ENCODE measurements around the gene ABL2.

The ABL2 gene

GRCh38 chr1:179128520-179128919, 101.0 kb downstream of the ABL2 start:
- H3K4me2 ChIP-seq (ENCODE audit: low read length) = no peak overlapping the region
- H3K79me2 ChIP-seq = no peaks in the 10 kb centered on the region
- H3K36me3 ChIP-seq (ENCODE audit: control insufficient read depth, insufficient read depth, low read length) = no peaks in the 10 kb centered on the region
- H3K9me3 ChIP-seq (ENCODE audit: control insufficient read depth, low read length) = no peaks in the 10 kb centered on the region
- no peak overlapping the region for H3K9ac ChIP-seq
- no peak overlapping the region for H3K4me3 ChIP-seq (ENCODE audit: low read depth, low read length)
- no peaks in the 10 kb centered on the region for H3K4me1 ChIP-seq
- no peak overlapping the region for H3K27ac ChIP-seq
- TF ChIP-seq, protein P1, sequence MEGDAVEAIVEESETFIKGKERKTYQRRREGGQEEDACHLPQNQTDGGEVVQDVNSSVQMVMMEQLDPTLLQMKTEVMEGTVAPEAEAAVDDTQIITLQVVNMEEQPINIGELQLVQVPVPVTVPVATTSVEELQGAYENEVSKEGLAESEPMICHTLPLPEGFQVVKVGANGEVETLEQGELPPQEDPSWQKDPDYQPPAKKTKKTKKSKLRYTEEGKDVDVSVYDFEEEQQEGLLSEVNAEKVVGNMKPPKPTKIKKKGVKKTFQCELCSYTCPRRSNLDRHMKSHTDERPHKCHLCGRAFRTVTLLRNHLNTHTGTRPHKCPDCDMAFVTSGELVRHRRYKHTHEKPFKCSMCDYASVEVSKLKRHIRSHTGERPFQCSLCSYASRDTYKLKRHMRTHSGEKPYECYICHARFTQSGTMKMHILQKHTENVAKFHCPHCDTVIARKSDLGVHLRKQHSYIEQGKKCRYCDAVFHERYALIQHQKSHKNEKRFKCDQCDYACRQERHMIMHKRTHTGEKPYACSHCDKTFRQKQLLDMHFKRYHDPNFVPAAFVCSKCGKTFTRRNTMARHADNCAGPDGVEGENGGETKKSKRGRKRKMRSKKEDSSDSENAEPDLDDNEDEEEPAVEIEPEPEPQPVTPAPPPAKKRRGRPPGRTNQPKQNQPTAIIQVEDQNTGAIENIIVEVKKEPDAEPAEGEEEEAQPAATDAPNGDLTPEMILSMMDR (IDR thresholded peaks at IDR 0.05) = no peak
- no peak overlapping the region for H2AFZ ChIP-seq
- no peaks in the 10 kb centered on the region for H3K27me3 ChIP-seq (ENCODE audit: control insufficient read depth, insufficient read depth, low read length)

- Histone ChIP-seq H2AFZ (no peak overlapping the region), H3K36me3 (ENCODE audit: control insufficient read depth, insufficient read depth, low read length) (no peaks in the 10 kb centered on the region), H3K4me1 (no peaks in the 10 kb centered on the region), H3K9ac (no peak overlapping the region), H3K79me2 (no peaks in the 10 kb centered on the region), H3K4me2 (ENCODE audit: low read length) (no peak overlapping the region), H3K27ac (no peak overlapping the region), H3K27me3 (ENCODE audit: control insufficient read depth, insufficient read depth, low read length) (no peaks in the 10 kb centered on the region), H3K4me3 (ENCODE audit: low read depth, low read length) (no peak overlapping the region), H3K9me3 (ENCODE audit: control insufficient read depth, low read length) (no peaks in the 10 kb centered on the region)
- TF ChIP-seq, protein P1 (IDR thresholded peaks at IDR 0.05) = no peak
These were observed 102.1 kb downstream of the ABL2 start for GRCh38 chr1:179127163-179127895.

- H2AFZ ChIP-seq = no peak overlapping the region
- H3K36me3 ChIP-seq (ENCODE audit: control insufficient read depth, insufficient read depth, low read length) = no peaks in the 10 kb centered on the region
- H3K9ac ChIP-seq = no peak overlapping the region
- no peak overlapping the region for H3K27ac ChIP-seq
- no peak overlapping the region for H3K4me2 ChIP-seq (ENCODE audit: low read length)
- H3K4me1 ChIP-seq = no peaks in the 10 kb centered on the region
- no peaks in the 10 kb centered on the region for H3K79me2 ChIP-seq
- TF ChIP-seq, protein P1 (IDR thresholded peaks at IDR 0.05) = no peak
- no peaks in the 10 kb centered on the region for H3K9me3 ChIP-seq (ENCODE audit: control insufficient read depth, low read length)
- no peak overlapping the region for H3K4me3 ChIP-seq (ENCODE audit: low read depth, low read length)
- no peaks in the 10 kb centered on the region for H3K27me3 ChIP-seq (ENCODE audit: control insufficient read depth, insufficient read depth, low read length)
These were observed 103.0 kb downstream of the ABL2 start for GRCh38 chr1:179126338-179127060.

- H2AFZ ChIP-seq = no peak overlapping the region
- H3K36me3 ChIP-seq (ENCODE audit: control insufficient read depth, insufficient read depth, low read length) = no peaks in the 10 kb centered on the region
- H3K9ac ChIP-seq = no peak overlapping the region
- no peak overlapping the region for H3K27ac ChIP-seq
- H3K4me2 ChIP-seq (ENCODE audit: low read length) = no peak overlapping the region
- no peaks in the 10 kb centered on the region for H3K4me1 ChIP-seq
- no peak overlapping the region for H3K4me3 ChIP-seq (ENCODE audit: low read depth, low read length)
- H3K9me3 ChIP-seq (ENCODE audit: control insufficient read depth, low read length) = no peaks in the 10 kb centered on the region
- H3K79me2 ChIP-seq = no peaks in the 10 kb centered on the region
- TF ChIP-seq, protein P1 (IDR thresholded peaks at IDR 0.05) = no peak
- no peaks in the 10 kb centered on the region for H3K27me3 ChIP-seq (ENCODE audit: control insufficient read depth, insufficient read depth, low read length)
These were observed 104.6 kb downstream of the ABL2 start for GRCh38 chr1:179124873-179125272.

Data from parathyroid adenoma (tissue), 2 donors.